ENCODE data around the gene SCLY.

- TF ChIP-seq CTCF (conservative IDR thresholded peaks at IDR 0.05 in 1 of 2, IDR thresholded peaks at IDR 0.05 in 1 of 2; ENCODE audit: low read depth in 1 of 2, low read length in 2 of 2) = no peak
- TF ChIP-seq EZH2 (IDR thresholded peaks at IDR 0.05; ENCODE audit: low read length, missing control alignments) = no peak
Measured at GRCh38 chr2:238085899-238086298, 25.1 kb downstream of the SCLY start.
